WERI-Rb-1 (cell line): ENCODE results near the gene AP4M1.

Source experiments
- DNase-seq: peaks from one replicate; pipeline ENCODE4 v3.0.0-alpha.2; 2020
- H3K27ac ChIP-seq: fragments of 250-450 bp; sonication (Bioruptor Pico); 2 replicates; pipeline ENCODE4 v1.5.1; 2020; ENCODE audit warnings: mild to moderate bottlenecking, moderate library complexity
- H3K27me3 ChIP-seq: fragments of 250-450 bp; sonication (Bioruptor Pico); 2 replicates; pipeline ENCODE4 v1.5.1; 2021; ENCODE audit warnings: mild to moderate bottlenecking, low read depth, moderate library complexity; ENCODE audit not compliant: insufficient read depth, severe bottlenecking
- H3K36me3 ChIP-seq: fragments of 250-450 bp; sonication (Bioruptor Pico); 2 replicates; pipeline ENCODE4 v1.5.1; 2020; ENCODE audit warnings: mild to moderate bottlenecking, moderate library complexity
- H3K4me3 ChIP-seq: 2 replicates; pipeline ENCODE4 v1.5.1; 2011; ENCODE audit warnings: low read depth, mild to moderate bottlenecking, control low read depth, low read length
- H3K9me3 ChIP-seq: fragments of 250-450 bp; sonication (Bioruptor Pico); 2 replicates; pipeline ENCODE4 v1.5.1; 2021; ENCODE audit warnings: mild to moderate bottlenecking, moderate library complexity; ENCODE audit not compliant: severe bottlenecking
- CTCF ChIP-seq: IDR thresholded peaks from 2 replicates; pipeline ENCODE4 v1.5.1; 2011; ENCODE audit warnings: low read depth, mild to moderate bottlenecking, control low read depth, inconsistent platforms, low read length

The AP4M1 gene

GRCh38 chr7:100120733-100121036, 19.2 kb downstream of the AP4M1 start:
- H3K4me3 ChIP-seq: peak overlapping the region; percentile 88; the same call in 1 of the 2 replicates
- peaks cover 8% of the 10 kb centered on the region for H3K36me3 ChIP-seq
- H3K27ac ChIP-seq: no peak overlapping the region
- H3K9me3 ChIP-seq: no peaks in the 10 kb centered on the region
- TF ChIP-seq CTCF: no peak
- DNase-seq: no peak
- no peaks in the 10 kb centered on the region for H3K27me3 ChIP-seq

- H3K36me3 ChIP-seq: peaks cover 8% of the 10 kb centered on the region; the same call in 1 of the 2 replicates
- no peak for DNase-seq
Measured at GRCh38 chr7:100122067-100122466, 20.6 kb downstream of the AP4M1 start.

GRCh38 chr7:100122568-100122967, 21.1 kb downstream of the AP4M1 start:
- H3K27ac ChIP-seq: no peak overlapping the region
- H3K27me3 ChIP-seq: no peaks in the 10 kb centered on the region
- no peak for TF ChIP-seq CTCF
- no peak for DNase-seq
- H3K36me3 ChIP-seq: peaks cover 8% of the 10 kb centered on the region; the same call in 1 of the 2 replicates
- no peak overlapping the region for H3K4me3 ChIP-seq
- no peaks in the 10 kb centered on the region for H3K9me3 ChIP-seq

More at GRCh38 chr7:100122067-100122466, 20.6 kb downstream of the AP4M1 start:
- no peak overlapping the region for H3K27ac ChIP-seq
- no peak for TF ChIP-seq CTCF
- no peak overlapping the region for H3K4me3 ChIP-seq
- H3K9me3 ChIP-seq: no peaks in the 10 kb centered on the region
- no peaks in the 10 kb centered on the region for H3K27me3 ChIP-seq

- no peak for DNase-seq
- Histone ChIP-seq H3K9me3 (no peaks in the 10 kb centered on the region), H3K36me3 (peaks cover 8% of the 10 kb centered on the region; the same call in 1 of the 2 replicates), H3K27me3 (no peaks in the 10 kb centered on the region), H3K4me3 (no peak overlapping the region), H3K27ac (no peak overlapping the region)
- no peak for TF ChIP-seq CTCF
Measured at GRCh38 chr7:100124301-100125230, 23.1 kb downstream of the AP4M1 start.

GRCh38 chr7:100126239-100126930, 24.9 kb downstream of the AP4M1 start:
- Histone ChIP-seq H3K4me3 (peak overlapping the region; percentile 95), H3K36me3 (peaks cover 8% of the 10 kb centered on the region; the same call in 1 of the 2 replicates), H3K27ac (peak overlapping the region; percentile 91), H3K9me3 (no peaks in the 10 kb centered on the region), H3K27me3 (no peaks in the 10 kb centered on the region)
- DNase-seq: no peak
- TF ChIP-seq CTCF: no peak
